Fibroblast of lung (primary cell): ENCODE data around the gene IRX1. TPM values are rescaled to one million over a fixed set of nuclear protein-coding genes. Genes with fewer than 3 reads are reported as not detected.

ENCODE experiments used
- DNase-seq, 2 donors: peaks; one replicate each; pipeline versions ENCODE4 v3.0.0 to v3.0.0-alpha.2; 2010; ENCODE audit warnings: low read depth in 2 of 2
- H2AFZ ChIP-seq: 2 replicates; pipeline ENCODE4 v1.5.1; 2012; ENCODE audit warnings: low read length, control low read depth, inconsistent platforms
- H3K27ac ChIP-seq: 2 replicates; pipeline ENCODE4 v1.5.1; 2011; ENCODE audit warnings: low read length, control low read depth; ENCODE audit not compliant: insufficient read depth
- H3K27me3 ChIP-seq: 2 replicates; pipeline ENCODE4 v1.5.1; 2011; ENCODE audit warnings: mild to moderate bottlenecking, low read length; ENCODE audit not compliant: control insufficient read depth, insufficient read depth
- H3K36me3 ChIP-seq: 2 replicates; pipeline ENCODE4 v1.5.1; 2011; ENCODE audit warnings: low read length; ENCODE audit not compliant: control insufficient read depth, insufficient read depth
- H3K4me1 ChIP-seq: 2 replicates; pipeline ENCODE4 v1.5.1; 2011; ENCODE audit warnings: low read length; ENCODE audit not compliant: control insufficient read depth, insufficient read depth; ENCODE audit errors: extremely low read depth
- H3K4me2 ChIP-seq: 2 replicates; pipeline ENCODE4 v1.5.1; 2011; ENCODE audit warnings: low read length, control low read depth; ENCODE audit not compliant: insufficient read depth; ENCODE audit errors: extremely low read depth
- H3K4me3 ChIP-seq, 4 experiments: fragments of 200-600 bp in 1 of 4; sonication (generic) in 1 of 4; replicated peaks in 1 of 4; 2 replicates each; pipeline ENCODE4 v1.5.1; 2011 to 2016; ENCODE audit warnings: low read length in 4 of 4, low read depth in 3 of 4, mild to moderate bottlenecking in 3 of 4, control low read depth in 2 of 4, inconsistent platforms in 1 of 4, mixed read lengths in 1 of 4; ENCODE audit not compliant: insufficient read depth in 1 of 4; ENCODE audit errors: control extremely low read depth in 1 of 4
- H3K79me2 ChIP-seq: 2 replicates; pipeline ENCODE4 v1.5.1; 2012; ENCODE audit warnings: mild to moderate bottlenecking, low read length, inconsistent platforms; ENCODE audit not compliant: control insufficient read depth, insufficient read depth
- H3K9ac ChIP-seq: 2 replicates; pipeline ENCODE4 v1.5.1; 2011; ENCODE audit warnings: mild to moderate bottlenecking, low read length, control low read depth; ENCODE audit not compliant: insufficient read depth
- H3K9me3 ChIP-seq: 2 replicates; pipeline ENCODE4 v1.5.1; 2012; ENCODE audit warnings: low read depth, low read length; ENCODE audit not compliant: control insufficient read depth, insufficient read depth
- H4K20me1 ChIP-seq: 2 replicates; pipeline ENCODE4 v1.5.1; 2011; ENCODE audit warnings: low read length; ENCODE audit not compliant: control insufficient read depth, insufficient read depth; ENCODE audit errors: extremely low read depth
- CTCF ChIP-seq, 2 donors: IDR thresholded peaks in 1 of 2; conservative IDR thresholded peaks in 1 of 2; 1 replicate in 1 of 2; 2 replicates in 1 of 2; pipeline ENCODE4 v1.5.1; 2011 to 2012; ENCODE audit warnings: low read length in 2 of 2, control low read depth in 1 of 2, inconsistent platforms in 1 of 2, low read depth in 1 of 2, mild to moderate bottlenecking in 1 of 2
- EZH2 ChIP-seq: IDR thresholded peaks from 2 replicates; pipeline ENCODE4 v1.5.1; 2012; ENCODE audit warnings: low read length, control low read depth, mild to moderate bottlenecking; ENCODE audit errors: missing control alignments
- polyA plus RNA-seq, 2 donors: library from polyadenylated mRNA; depleted of rRNA in 1 of 2; stranded (reverse) in 1 of 2; unstranded in 1 of 2; fragments of >200 nt; gene quantifications; 2 replicates each; pipeline ENCODE4 v1.2.1, GENCODE V29; 2011 to 2012; ENCODE audit warnings: missing spikeins in 1 of 2
- total RNA-seq: library from RNA; depleted of rRNA; stranded (reverse); fragments of >200 nt; gene quantifications from 2 replicates; pipeline ENCODE4 v1.2.1, GENCODE V29; 2014

IRX1 gene
- total and polyA plus RNA-seq, 2 donors (not counting 1 experiment from before 2014, with no cell fraction given), result not detected

DNA sequence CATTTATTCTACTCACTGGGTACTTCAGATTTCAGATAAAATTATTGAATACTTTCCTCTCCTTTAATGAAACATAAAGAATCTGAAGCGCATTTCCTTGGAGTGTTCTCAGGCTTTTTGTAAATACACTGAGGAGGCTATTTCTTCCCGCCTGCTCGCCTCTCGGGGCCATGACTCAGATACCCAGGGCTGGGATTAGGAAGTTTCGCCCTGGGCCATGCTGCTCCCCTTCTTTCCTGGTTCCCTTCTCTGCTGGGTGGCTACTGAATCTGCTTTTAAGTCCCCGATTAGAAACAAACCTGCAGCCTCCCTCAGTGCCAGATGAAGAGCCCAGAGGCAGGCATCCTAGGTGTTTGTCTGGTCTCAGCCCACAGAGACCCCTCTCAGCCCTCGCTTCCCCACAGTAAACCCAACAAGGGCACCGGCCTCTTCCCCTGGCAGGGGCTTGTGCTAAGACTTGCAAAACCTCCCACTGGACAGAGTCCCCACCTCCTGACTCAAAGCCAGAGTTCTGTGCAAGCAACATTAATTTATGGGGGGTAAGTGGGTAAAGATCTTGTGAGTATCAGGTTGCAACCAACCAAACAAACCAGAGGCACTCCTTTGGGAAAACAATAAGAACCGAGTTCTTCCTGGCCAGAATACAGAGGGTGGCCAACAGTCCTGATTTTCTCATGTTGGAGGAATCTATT lies 30.7 kb upstream of the IRX1 start:
- Histone ChIP-seq H3K9ac (no peak overlapping the region), H3K4me1 (no peaks in the 10 kb centered on the region), H3K4me3 (no peak overlapping the region), H3K27ac (no peak overlapping the region), H3K9me3 (no peaks in the 10 kb centered on the region), H3K79me2 (no peaks in the 10 kb centered on the region), H3K4me2 (no peak overlapping the region), H3K36me3 (no peaks in the 10 kb centered on the region), H3K27me3 (no peaks in the 10 kb centered on the region), H4K20me1 (no peaks in the 10 kb centered on the region), H2AFZ (no peak overlapping the region)
- TF ChIP-seq EZH2, result no peak
- no peak for DNase-seq

DNA sequence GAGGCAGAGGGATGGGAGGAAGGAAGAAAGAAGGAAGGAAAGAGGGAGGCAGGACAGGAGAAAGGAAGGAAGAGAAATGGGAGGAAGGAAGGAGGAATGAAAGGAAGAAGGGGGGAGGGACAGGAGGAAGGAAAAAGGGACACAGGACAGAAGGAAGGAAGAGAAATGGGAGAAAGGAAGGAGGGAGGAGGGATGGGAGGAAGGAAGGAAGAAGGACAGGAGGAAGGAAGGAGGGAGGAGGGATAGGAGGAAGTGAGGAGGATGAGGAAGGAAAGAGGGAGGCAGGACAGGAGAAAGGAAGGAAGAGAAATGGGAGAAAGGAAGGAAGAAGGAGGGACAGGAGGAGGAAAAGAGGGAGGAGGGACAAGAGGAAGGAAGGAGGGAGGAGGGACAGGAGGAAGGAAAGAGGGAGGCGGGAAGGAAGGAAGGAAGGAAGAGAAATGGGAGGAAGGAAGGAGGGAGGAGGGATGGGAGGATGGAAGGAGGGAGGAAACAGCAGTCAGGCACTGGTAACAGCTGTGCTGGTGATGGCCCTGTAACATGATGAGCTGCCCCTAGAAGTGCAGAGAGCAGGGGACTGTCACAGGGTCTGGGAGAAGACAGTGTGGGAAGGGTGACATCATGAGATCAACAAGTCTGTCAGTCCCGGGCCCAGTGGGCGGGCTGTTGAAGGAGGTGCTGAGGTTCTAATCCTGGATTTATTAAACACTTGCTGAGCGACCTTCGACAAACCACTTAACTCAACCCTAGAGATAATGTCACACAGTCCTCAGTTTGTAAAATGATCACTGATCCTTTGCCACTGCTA lies 10.7 kb upstream of the IRX1 start:
- no peaks in the 10 kb centered on the region for H4K20me1 ChIP-seq
- no peaks in the 10 kb centered on the region for H3K36me3 ChIP-seq
- no peak overlapping the region for H2AFZ ChIP-seq
- no peak for TF ChIP-seq EZH2
- no peak for TF ChIP-seq CTCF (conservative IDR thresholded peaks at IDR 0.05 in 1 of 2, IDR thresholded peaks at IDR 0.05 in 1 of 2; ENCODE audit: low read depth in 1 of 2, low read length in 2 of 2)
- no peaks in the 10 kb centered on the region for H3K4me1 ChIP-seq
- no peak overlapping the region for H3K4me2 ChIP-seq
- no peak overlapping the region for H3K27ac ChIP-seq
- no peak for DNase-seq
- no peak overlapping the region for H3K9ac ChIP-seq
- H3K79me2 ChIP-seq, result no peaks in the 10 kb centered on the region
- no peak overlapping the region for H3K4me3 ChIP-seq
- H3K27me3 ChIP-seq, result no peaks in the 10 kb centered on the region
- H3K9me3 ChIP-seq, result no peaks in the 10 kb centered on the region

- Histone ChIP-seq H3K79me2 (no peaks in the 10 kb centered on the region), H3K9ac (no peak overlapping the region), H3K4me3 (no peak overlapping the region), H3K36me3 (no peaks in the 10 kb centered on the region), H3K27me3 (no peaks in the 10 kb centered on the region), H3K27ac (no peak overlapping the region), H3K9me3 (no peaks in the 10 kb centered on the region), H2AFZ (no peak overlapping the region), H3K4me1 (no peaks in the 10 kb centered on the region), H4K20me1 (no peaks in the 10 kb centered on the region), H3K4me2 (no peak overlapping the region)
- DNase-seq, result no peak
- TF ChIP-seq CTCF (conservative IDR thresholded peaks at IDR 0.05 in 1 of 2, IDR thresholded peaks at IDR 0.05 in 1 of 2; ENCODE audit: low read depth in 1 of 2, low read length in 2 of 2) (no peak), EZH2 (no peak)
These were observed 5.3 kb upstream of the IRX1 start for GRCh38 chr5:3590161-3590966.
